ENCODE data around the gene IRF4.
"Not testable (repeated sequence)": the region's sequence is repeated elsewhere in the genome, so short reads cannot be mapped to it uniquely, and the experiment has no call there.

Gene IRF4

DNA sequence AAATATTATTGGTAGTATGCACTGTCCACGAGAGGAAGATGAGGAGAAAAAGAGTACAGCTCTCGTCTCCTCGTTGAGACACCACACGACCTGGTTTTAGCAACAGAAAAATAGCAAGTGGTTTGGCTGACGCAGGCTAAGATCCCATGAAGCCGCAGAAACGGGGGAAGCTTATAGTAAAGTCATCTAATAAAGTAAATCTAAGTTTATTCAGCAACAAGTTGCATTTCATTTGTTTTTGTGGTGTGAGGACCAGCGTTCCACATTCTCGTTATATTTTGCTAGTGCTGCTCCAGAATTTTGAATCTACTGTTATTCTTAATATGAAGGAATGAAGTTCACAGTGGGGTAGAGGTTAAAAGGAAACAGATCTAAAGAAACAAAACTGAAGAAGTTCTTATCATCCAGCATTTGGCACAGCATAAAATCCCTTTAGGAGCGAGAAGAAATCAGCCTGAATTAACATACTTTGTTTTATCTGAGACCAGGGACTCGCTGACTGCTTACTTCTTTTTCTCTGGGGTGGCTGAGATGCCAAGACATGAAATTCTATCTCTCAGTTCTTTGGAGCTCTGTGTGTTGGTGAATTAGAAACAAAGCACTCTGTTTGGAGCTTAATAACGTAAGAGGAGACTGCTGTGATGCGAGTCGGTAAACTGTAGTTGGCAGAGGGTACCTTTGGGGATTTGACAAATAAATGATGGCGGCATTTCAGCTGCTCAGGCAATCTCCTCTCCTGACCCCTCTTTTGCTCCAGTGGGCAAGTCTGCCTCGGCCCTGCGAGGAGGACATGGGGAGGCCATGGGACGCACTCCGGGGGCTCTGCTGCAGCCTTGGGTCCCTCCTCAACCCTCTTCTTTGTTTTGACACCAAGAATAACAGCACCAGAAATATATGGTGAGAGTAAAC lies 24.9 kb upstream of the IRF4 start:
- no peak for DNase-seq

- no peak for DNase-seq
Measured at GRCh38 chr6:367298-367794, 24.2 kb upstream of the IRF4 start.

- no peak for DNase-seq
Measured at GRCh38 chr6:367891-368630, 23.5 kb upstream of the IRF4 start.

GRCh38 chr6:369559-370431 lies 21.8 kb upstream of the IRF4 start:
- no peak for DNase-seq

- no peak for DNase-seq
Measured at GRCh38 chr6:370555-370954, 21.0 kb upstream of the IRF4 start.

GRCh38 chr6:371851-372250 lies 19.7 kb upstream of the IRF4 start:
- DNase-seq: not testable (repeated sequence)

- no peak for DNase-seq
Measured at GRCh38 chr6:372336-372911, 19.1 kb upstream of the IRF4 start.

GRCh38 chr6:373031-373430 lies 18.5 kb upstream of the IRF4 start:
- DNase-seq: no peak

- no peak for DNase-seq
Measured at GRCh38 chr6:373773-374724, 17.5 kb upstream of the IRF4 start.

GRCh38 chr6:374956-375355 lies 16.6 kb upstream of the IRF4 start:
- no peak for DNase-seq

DNA sequence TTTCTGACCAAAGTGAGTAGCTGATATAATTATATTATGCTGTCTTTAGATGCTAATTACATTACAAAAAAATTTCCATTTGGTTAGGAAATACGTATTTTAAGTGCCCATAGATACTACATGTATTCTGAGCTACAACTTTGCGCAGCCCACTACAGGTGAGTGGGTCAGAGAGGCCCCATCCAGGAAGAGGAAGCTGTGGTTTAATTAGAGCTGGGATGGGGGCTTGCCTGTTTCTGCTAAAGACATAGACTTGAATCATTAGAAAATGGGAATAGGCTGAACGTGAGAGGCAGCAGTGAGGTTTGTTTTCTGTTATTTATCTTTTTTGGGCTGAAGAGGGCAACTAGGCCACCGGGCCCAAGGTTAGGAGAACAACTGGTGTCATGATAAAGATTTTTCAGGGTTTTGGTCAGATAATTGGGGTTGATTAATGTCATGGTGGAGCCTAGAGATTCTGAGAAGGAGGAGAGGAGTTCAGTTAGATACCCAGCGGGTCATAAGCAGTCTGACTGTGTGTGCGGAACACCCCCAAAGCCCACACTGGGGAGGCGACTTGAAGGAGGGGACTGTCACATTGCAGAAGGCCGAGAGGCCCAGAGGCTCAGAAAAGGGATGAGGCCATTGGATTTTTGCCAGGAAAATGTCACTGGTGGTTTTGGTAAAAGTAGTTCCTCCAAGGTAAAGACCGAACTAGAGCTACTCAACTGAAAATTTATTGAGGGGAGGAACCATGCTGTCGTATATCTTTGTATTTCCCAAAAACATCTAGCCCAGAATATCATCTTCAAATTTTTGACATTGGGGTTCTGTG lies 14.5 kb upstream of the IRF4 start:
- DNase-seq: no peak

GRCh38 chr6:377641-378020 lies 13.9 kb upstream of the IRF4 start:
- not testable (repeated sequence) for DNase-seq

GRCh38 chr6:378090-378957 lies 13.2 kb upstream of the IRF4 start:
- DNase-seq: no peak

GRCh38 chr6:378958-379409 lies 12.6 kb upstream of the IRF4 start:
- no peak for DNase-seq

GRCh38 chr6:379410-380181 lies 12.0 kb upstream of the IRF4 start:
- no peak for DNase-seq

DNA sequence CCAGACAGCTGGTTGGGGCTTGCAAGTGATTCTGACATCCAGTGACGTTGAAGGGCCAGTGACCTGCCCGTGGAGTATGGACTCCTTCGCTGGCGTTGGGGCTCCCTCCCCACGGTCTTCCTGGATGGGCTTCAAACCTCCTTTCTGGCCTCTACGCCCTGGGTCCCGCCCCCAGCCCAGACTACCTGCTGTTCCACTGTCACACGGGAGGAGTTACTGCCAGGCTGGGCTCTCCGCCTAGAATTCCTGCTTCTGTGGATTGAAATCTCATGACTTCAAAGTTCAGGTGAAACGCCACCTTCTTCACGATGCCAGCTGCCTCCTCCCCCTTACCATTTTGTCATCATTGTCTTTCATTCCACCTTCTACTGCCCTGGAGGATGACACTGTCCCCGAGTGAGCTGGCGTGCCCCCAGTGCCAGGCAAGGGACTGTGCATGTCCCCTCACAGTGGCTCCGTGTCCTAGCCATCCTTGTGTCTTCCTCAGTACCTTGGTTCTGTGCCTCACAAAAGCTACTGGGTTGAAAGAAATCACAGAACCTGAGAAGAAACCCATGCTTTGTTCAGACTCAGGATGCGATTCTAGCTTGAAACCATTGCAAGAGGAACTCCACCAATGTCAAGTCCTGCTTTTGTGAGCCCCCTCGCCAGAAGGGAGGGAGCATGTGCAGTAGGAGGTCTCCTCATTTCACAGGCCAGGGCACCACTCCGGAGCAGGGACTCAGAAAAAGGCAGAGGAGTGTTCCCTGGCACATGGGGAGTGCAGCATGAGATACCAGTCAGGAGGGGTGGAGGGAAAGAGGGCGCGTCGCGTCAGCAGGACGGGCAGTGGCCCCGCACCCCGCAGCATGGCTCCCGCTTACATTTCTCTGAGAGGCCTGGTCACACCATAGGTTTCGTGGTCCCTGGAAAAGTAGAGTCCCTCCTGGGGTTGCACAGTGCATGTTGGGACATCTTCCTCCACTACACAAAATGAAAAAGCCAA lies 11.0 kb upstream of the IRF4 start:
- DNase-seq: no peak

GRCh38 chr6:381742-382461 lies 9.7 kb upstream of the IRF4 start:
- DNase-seq: no peak
